ENCODE measurements around the gene PRM1.

DNA sequence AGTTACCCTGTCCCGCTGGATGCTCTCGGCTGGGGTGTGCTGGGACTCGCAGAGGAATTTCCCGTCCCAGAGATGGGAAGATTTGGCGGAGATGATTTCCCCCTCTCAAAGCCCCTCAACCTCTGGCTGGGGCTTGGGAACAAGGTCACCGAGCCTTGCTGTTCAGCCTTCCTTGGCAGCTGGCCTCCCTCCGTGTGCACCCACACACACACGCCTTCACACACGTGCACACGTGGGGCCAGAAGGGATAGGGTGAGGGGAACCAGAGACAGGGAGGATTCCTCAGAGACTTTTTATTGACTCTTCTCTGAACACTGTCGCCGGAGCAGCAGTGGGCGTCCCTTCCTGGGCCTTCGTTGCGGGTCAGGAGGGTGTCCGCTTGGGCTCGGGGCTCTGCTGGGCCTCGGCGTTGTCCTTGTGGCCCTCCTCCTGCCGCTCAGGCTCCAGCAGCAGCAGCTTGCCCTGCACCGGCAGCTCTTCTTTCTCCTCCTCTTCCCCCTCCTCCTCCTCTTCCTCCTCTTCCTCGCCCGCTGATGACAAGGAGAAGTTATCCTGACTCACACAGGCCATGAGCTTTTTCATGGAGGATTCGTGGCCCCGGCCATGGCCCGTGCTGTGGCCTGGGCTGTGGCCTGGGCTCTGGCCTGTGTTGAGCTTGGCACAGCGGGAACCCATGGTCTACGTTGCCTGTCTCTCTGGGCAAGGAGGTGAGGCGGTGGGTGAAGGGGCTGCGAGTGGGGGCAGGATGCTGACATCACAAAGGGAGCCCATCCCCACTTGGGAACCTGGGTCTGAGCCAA, 8.0 kb downstream of the PRM1 start, which contains the start of gene PRM3:
- no peak for TF ChIP-seq DNMT1 (CRISPR knock-in tag; IDR thresholded peaks at IDR 0.05)
- TF ChIP-seq, protein P1, sequence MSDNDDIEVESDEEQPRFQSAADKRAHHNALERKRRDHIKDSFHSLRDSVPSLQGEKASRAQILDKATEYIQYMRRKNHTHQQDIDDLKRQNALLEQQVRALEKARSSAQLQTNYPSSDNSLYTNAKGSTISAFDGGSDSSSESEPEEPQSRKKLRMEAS (IDR thresholded peaks at IDR 0.05): no peak
- TF ChIP-seq, protein P2, sequence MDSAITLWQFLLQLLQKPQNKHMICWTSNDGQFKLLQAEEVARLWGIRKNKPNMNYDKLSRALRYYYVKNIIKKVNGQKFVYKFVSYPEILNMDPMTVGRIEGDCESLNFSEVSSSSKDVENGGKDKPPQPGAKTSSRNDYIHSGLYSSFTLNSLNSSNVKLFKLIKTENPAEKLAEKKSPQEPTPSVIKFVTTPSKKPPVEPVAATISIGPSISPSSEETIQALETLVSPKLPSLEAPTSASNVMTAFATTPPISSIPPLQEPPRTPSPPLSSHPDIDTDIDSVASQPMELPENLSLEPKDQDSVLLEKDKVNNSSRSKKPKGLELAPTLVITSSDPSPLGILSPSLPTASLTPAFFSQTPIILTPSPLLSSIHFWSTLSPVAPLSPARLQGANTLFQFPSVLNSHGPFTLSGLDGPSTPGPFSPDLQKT (CRISPR knock-in tag; IDR thresholded peaks at IDR 0.05; ENCODE audit: borderline replicate concordance): no peak
